ENCODE results near the gene CCT7. TPM values are rescaled to one million over a fixed set of nuclear protein-coding genes. Genes with fewer than 3 reads are reported as not detected.

CCT7 gene
- total and polyA plus RNA-seq, 4 donors: 129 to 207 (median 178) TPM

GRCh38 chr2:73223821-73224220 lies 10.3 kb upstream of the CCT7 start:
- 90 to 93% methylated on average over 4 of the region's 4 CpGs for WGBS, 2 donors
- H3K27ac ChIP-seq (ENCODE audit: low read depth in 1 of 2, low read length in 1 of 2): no peak overlapping the region
- H3K4me3 ChIP-seq: no peak overlapping the region
- ATAC-seq (ENCODE audit: insufficient read depth, low FRiP score): no peak
- peaks cover 0 to 6% (median 0%) of the 10 kb centered on the region in 5 donors for H3K4me1 ChIP-seq (ENCODE audit: control insufficient read depth in 5 of 5, insufficient read depth in 5 of 5, low read length in 5 of 5)
- TF ChIP-seq CTCF (IDR thresholded peaks at IDR 0.05; ENCODE audit: control extremely low read depth, extremely low read depth): no peak
- DNase-seq: no peak
- H3K9ac ChIP-seq (ENCODE audit: insufficient read depth in 1 of 2, low read length in 2 of 2): no peak overlapping the region
- peaks cover 7 to 67% (median 30%) of the 10 kb centered on the region in 4 donors for H3K36me3 ChIP-seq (ENCODE audit: control insufficient read depth in 4 of 4, insufficient read depth in 4 of 4, low read length in 4 of 4)
- no peaks in the 10 kb centered on the region for H3K27me3 ChIP-seq (ENCODE audit: control insufficient read depth in 3 of 3, insufficient read depth in 3 of 3, low read length in 2 of 3)
- no peaks in the 10 kb centered on the region for H3K9me3 ChIP-seq (ENCODE audit: control insufficient read depth in 4 of 4, insufficient read depth in 3 of 4, low read length in 3 of 4)

GRCh38 chr2:73225513-73226360 lies 8.4 kb upstream of the CCT7 start:
- no peak for DNase-seq
- peaks cover 0 to 6% (median 0%) of the 10 kb centered on the region in 5 donors for H3K4me1 ChIP-seq (ENCODE audit: control insufficient read depth in 5 of 5, insufficient read depth in 5 of 5, low read length in 5 of 5)
- no peak for TF ChIP-seq CTCF (IDR thresholded peaks at IDR 0.05; ENCODE audit: control extremely low read depth, extremely low read depth)
- H3K9me3 ChIP-seq (ENCODE audit: control insufficient read depth in 4 of 4, insufficient read depth in 3 of 4, low read length in 3 of 4): no peaks in the 10 kb centered on the region
- WGBS, 2 donors: 56 to 68% methylated on average over 9 of the region's 9 CpGs
- H3K4me3 ChIP-seq: no peak overlapping the region
- ATAC-seq (ENCODE audit: insufficient read depth, low FRiP score): no peak
- no peak overlapping the region for H3K27ac ChIP-seq (ENCODE audit: low read depth in 1 of 2, low read length in 1 of 2)
- no peak overlapping the region for H3K9ac ChIP-seq (ENCODE audit: insufficient read depth in 1 of 2, low read length in 2 of 2)
- H3K36me3 ChIP-seq (ENCODE audit: control insufficient read depth in 4 of 4, insufficient read depth in 4 of 4, low read length in 4 of 4): peaks cover 7 to 64% (median 34%) of the 10 kb centered on the region in 4 donors
- H3K27me3 ChIP-seq (ENCODE audit: control insufficient read depth in 3 of 3, insufficient read depth in 3 of 3, low read length in 2 of 3): no peaks in the 10 kb centered on the region

GRCh38 chr2:73227086-73227485 lies 7.0 kb upstream of the CCT7 start:
- no peaks in the 10 kb centered on the region for H3K27me3 ChIP-seq (ENCODE audit: control insufficient read depth in 3 of 3, insufficient read depth in 3 of 3, low read length in 2 of 3)
- ATAC-seq (ENCODE audit: insufficient read depth, low FRiP score): no peak
- no peaks in the 10 kb centered on the region for H3K9me3 ChIP-seq (ENCODE audit: control insufficient read depth in 4 of 4, insufficient read depth in 3 of 4, low read length in 3 of 4)
- no peak for TF ChIP-seq CTCF (IDR thresholded peaks at IDR 0.05; ENCODE audit: control extremely low read depth, extremely low read depth)
- no peak overlapping the region for H3K4me3 ChIP-seq
- peaks cover 3 to 56% (median 26%) of the 10 kb centered on the region in 4 donors for H3K36me3 ChIP-seq (ENCODE audit: control insufficient read depth in 4 of 4, insufficient read depth in 4 of 4, low read length in 4 of 4)
- H3K27ac ChIP-seq (ENCODE audit: low read depth in 1 of 2, low read length in 1 of 2): no peak overlapping the region
- no peak for DNase-seq
- WGBS, 2 donors: 86 to 89% methylated on average over 3 of the region's 3 CpGs
- H3K9ac ChIP-seq (ENCODE audit: insufficient read depth in 1 of 2, low read length in 2 of 2): no peak overlapping the region
- peaks cover 0 to 6% (median 0%) of the 10 kb centered on the region in 5 donors for H3K4me1 ChIP-seq (ENCODE audit: control insufficient read depth in 5 of 5, insufficient read depth in 5 of 5, low read length in 5 of 5)
